SK-N-SH (cell line): ENCODE results near the gene SPINT2. TPM values are rescaled to one million over a fixed set of nuclear protein-coding genes. Genes with fewer than 3 reads are reported as not detected.
"Not testable (repeated sequence)": the region's sequence is repeated elsewhere in the genome, so short reads cannot be mapped to it uniquely, and the experiment has no call there.

ENCODE experiments used
- CTCF ChIA-PET: fragments of 300-600, 350-600 bp; formaldehyde crosslinking; extraction: SDS; loops from one replicate; lab custom pipeline; 2021; lab: Yijun Ruan, JAX
- POLR2A ChIA-PET: fragments of 350-600 bp; sonication (Branson Sonifier 250); formaldehyde crosslinking; extraction: SDS; loops from one replicate; lab custom pipeline; 2020; ENCODE audit warnings: antibody characterized with exemption, inconsistent platforms; lab: Yijun Ruan, JAX
- DNase-seq: peaks from one replicate; pipeline ENCODE4 v3.0.0; 2012
- H2AFZ ChIP-seq: fragments of 200-600 bp; sonication (generic); 2 replicates; pipeline ENCODE4 v1.8.1; 2016; ENCODE audit warnings: antibody characterized with exemption, mild to moderate bottlenecking, low read depth
- H3F3A ChIP-seq: fragments of 200-600 bp; sonication (generic); replicated peaks from 2 replicates; pipeline ENCODE3; 2016; ENCODE audit warnings: antibody characterized with exemption, mild to moderate bottlenecking; ENCODE audit not compliant: insufficient read depth
- H3K27ac ChIP-seq, 2 experiments: fragments of 200-500 bp in 1 of 2; fragments of 200-600 bp in 1 of 2; sonication (Bioruptor generic) in 1 of 2; sonication (generic), shearing (Covaris generic) in 1 of 2; 2 replicates each; pipeline versions ENCODE4 v1.5.1 to v1.6.1; 2014 to 2016; ENCODE audit warnings: low read depth in 2 of 2, inconsistent platforms in 1 of 2, low read length in 1 of 2, mild to moderate bottlenecking in 1 of 2, mixed read lengths in 1 of 2
- H3K27me3 ChIP-seq: fragments of 200-600 bp; sonication (generic), shearing (Covaris generic); 2 replicates; pipeline ENCODE4 v1.6.1; 2016; ENCODE audit warnings: mixed run types; ENCODE audit not compliant: insufficient read depth
- H3K36me3 ChIP-seq, 2 experiments: fragments of 200-500 bp in 1 of 2; fragments of 200-600 bp in 1 of 2; sonication (Bioruptor generic) in 1 of 2; sonication (generic) in 1 of 2; replicated peaks in 1 of 2; 2 replicates each; pipeline versions ENCODE3 to v1.5.1; 2014 to 2016; ENCODE audit warnings: low read length in 1 of 2, mild to moderate bottlenecking in 1 of 2; ENCODE audit not compliant: insufficient read depth in 2 of 2, control insufficient read depth in 1 of 2
- H3K4me1 ChIP-seq, 2 experiments: fragments of 200-500 bp in 1 of 2; fragments of 200-600 bp in 1 of 2; sonication (Bioruptor generic) in 1 of 2; sonication (generic), shearing (Covaris generic) in 1 of 2; 2 replicates each; pipeline versions ENCODE4 v1.5.1 to v1.6.1; 2014 to 2016; ENCODE audit warnings: low read depth in 1 of 2, low read length in 1 of 2, mixed run types in 1 of 2; ENCODE audit not compliant: insufficient read depth in 2 of 2, control insufficient read depth in 1 of 2
- H3K4me2 ChIP-seq: fragments of 200-600 bp; sonication (generic), shearing (Covaris generic); 2 replicates; pipeline ENCODE4 v1.6.1; 2017; ENCODE audit warnings: mixed run types
- H3K4me3 ChIP-seq, 2 experiments: fragments of 200-500 bp in 1 of 2; fragments of 200-600 bp in 1 of 2; sonication (Bioruptor generic) in 1 of 2; sonication (generic), shearing (Covaris generic) in 1 of 2; 2 replicates each; pipeline versions ENCODE4 v1.5.1 to v1.8.1; 2014 to 2016; ENCODE audit warnings: low read depth in 2 of 2, inconsistent platforms in 1 of 2, low read length in 1 of 2, mild to moderate bottlenecking in 1 of 2, mixed read lengths in 1 of 2, moderate library complexity in 1 of 2
- H3K79me2 ChIP-seq: fragments of 200-600 bp; sonication (generic); 2 replicates; pipeline ENCODE4 v1.8.1; 2017; ENCODE audit warnings: mild to moderate bottlenecking; ENCODE audit not compliant: insufficient read depth
- H3K9ac ChIP-seq: fragments of 200-600 bp; sonication (generic); 2 replicates; pipeline ENCODE4 v1.6.1; 2017; ENCODE audit warnings: mixed run types
- H3K9me2 ChIP-seq: fragments of 200-600 bp; sonication (generic); 2 replicates; pipeline ENCODE4 v1.6.1; 2017; ENCODE audit warnings: mixed run types
- H3K9me3 ChIP-seq: fragments of 200-600 bp; sonication (generic); 2 replicates; pipeline ENCODE4 v1.6.1; 2017; ENCODE audit warnings: mixed run types, mild to moderate bottlenecking, moderate library complexity
- H4K20me1 ChIP-seq: fragments of 200-600 bp; sonication (generic); 2 replicates; pipeline ENCODE4 v1.6.1; 2017; ENCODE audit warnings: mild to moderate bottlenecking, mixed run types; ENCODE audit not compliant: insufficient read depth
- FOSL2 ChIP-seq: IDR thresholded peaks from 2 replicates; pipeline ENCODE4 v1.4.0; 2012; ENCODE audit warnings: low read depth, mild to moderate bottlenecking, moderate library complexity, borderline replicate concordance
- MXI1 ChIP-seq: IDR thresholded peaks from 2 replicates; pipeline ENCODE4 v1.6.1; 2012; ENCODE audit warnings: mild to moderate bottlenecking, low read depth, low read length, improper control_type of control experiment
- POLR2AphosphoS5 ChIP-seq: IDR thresholded peaks from 2 replicates; pipeline ENCODE4 v1.6.1; 2012; ENCODE audit warnings: low read depth, low read length
- RAD21 ChIP-seq: IDR thresholded peaks from 2 replicates; pipeline ENCODE4 v1.6.1; 2012; ENCODE audit warnings: mild to moderate bottlenecking, low read length
- TEAD4 ChIP-seq: IDR thresholded peaks from 2 replicates; pipeline ENCODE4 v1.4.0; 2012; ENCODE audit warnings: mild to moderate bottlenecking, borderline replicate concordance; ENCODE audit not compliant: insufficient read depth
- WGBS: methylation state at CpG from one replicate; pipeline ENCODE4 v1.1.6; 2017; ENCODE audit warnings: low lambda C conversion rate; 5-methylcytosine and 5-hydroxymethylcytosine counted together
- polyA plus RNA-seq, 3 experiments: library from polyadenylated mRNA; depleted of rRNA; stranded (reverse); fragments of >200 nt; gene quantifications; 2 replicates each; pipeline ENCODE4 v1.2.3, GENCODE V29; 2012
- TF ChIP-seq, protein P1 (sequence below): fragments of 150-350 bp; IDR thresholded peaks from 2 replicates; pipeline ENCODE4 v1.6.1; 2016; ENCODE audit warnings: mild to moderate bottlenecking, low read depth, low read length
- TF ChIP-seq, protein P2 (sequence below): fragments of 200-600 bp; sonication (generic); IDR thresholded peaks from 2 replicates; pipeline ENCODE4 v1.6.1; 2017; ENCODE audit warnings: antibody characterized with exemption, mild to moderate bottlenecking, moderate library complexity

Gene SPINT2
- polyA plus RNA-seq, 1 of the 3 experiments (the other 2 are of a cell fraction): 1.0 TPM

DNA sequence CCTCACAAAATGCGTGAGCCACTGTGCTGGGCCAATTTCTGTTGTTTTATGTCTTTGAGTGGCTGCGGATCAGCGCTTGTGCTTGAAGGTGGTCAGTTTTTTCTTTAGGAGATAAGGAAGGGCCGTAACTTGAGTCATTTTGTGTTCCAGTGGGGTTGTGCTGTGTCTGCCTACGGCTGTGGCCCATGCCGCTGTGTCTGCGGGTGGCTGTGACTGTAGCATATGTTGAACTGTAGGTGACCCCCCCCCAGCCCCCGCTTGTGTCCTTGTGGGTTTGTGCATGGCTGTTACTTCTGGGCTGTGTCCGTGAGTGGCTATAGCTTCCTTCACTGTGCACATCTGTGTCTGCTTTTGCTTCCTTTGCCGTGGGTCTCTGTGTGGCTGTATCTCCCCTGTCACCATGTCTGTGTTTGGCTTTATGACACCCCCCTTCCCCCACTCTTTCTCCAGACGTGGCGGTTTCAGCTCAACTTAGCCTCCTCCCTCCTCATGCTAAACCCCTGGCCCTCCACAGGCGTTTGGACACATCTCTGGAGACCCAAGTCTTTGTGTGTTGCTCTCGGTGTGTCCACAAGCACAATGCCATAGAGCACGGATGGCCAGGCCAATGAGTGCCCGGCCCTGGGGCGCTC is 8.9 kb upstream of the SPINT2 start:
- TF ChIP-seq, protein P1, sequence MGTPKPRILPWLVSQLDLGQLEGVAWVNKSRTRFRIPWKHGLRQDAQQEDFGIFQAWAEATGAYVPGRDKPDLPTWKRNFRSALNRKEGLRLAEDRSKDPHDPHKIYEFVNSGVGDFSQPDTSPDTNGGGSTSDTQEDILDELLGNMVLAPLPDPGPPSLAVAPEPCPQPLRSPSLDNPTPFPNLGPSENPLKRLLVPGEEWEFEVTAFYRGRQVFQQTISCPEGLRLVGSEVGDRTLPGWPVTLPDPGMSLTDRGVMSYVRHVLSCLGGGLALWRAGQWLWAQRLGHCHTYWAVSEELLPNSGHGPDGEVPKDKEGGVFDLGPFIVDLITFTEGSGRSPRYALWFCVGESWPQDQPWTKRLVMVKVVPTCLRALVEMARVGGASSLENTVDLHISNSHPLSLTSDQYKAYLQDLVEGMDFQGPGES: no peak
- TF ChIP-seq RAD21: no peak
- TF ChIP-seq FOSL2: no peak
- TF ChIP-seq TEAD4: no peak
- TF ChIP-seq, protein P2, sequence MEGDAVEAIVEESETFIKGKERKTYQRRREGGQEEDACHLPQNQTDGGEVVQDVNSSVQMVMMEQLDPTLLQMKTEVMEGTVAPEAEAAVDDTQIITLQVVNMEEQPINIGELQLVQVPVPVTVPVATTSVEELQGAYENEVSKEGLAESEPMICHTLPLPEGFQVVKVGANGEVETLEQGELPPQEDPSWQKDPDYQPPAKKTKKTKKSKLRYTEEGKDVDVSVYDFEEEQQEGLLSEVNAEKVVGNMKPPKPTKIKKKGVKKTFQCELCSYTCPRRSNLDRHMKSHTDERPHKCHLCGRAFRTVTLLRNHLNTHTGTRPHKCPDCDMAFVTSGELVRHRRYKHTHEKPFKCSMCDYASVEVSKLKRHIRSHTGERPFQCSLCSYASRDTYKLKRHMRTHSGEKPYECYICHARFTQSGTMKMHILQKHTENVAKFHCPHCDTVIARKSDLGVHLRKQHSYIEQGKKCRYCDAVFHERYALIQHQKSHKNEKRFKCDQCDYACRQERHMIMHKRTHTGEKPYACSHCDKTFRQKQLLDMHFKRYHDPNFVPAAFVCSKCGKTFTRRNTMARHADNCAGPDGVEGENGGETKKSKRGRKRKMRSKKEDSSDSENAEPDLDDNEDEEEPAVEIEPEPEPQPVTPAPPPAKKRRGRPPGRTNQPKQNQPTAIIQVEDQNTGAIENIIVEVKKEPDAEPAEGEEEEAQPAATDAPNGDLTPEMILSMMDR: no peak
- TF ChIP-seq POLR2AphosphoS5: no peak
- no peak for TF ChIP-seq MXI1
- no peaks in the 10 kb centered on the region for H3K36me3 ChIP-seq
- H4K20me1 ChIP-seq: no peaks in the 10 kb centered on the region
- CTCF ChIA-PET: interaction anchor here (1.4 to 5.7 kb wide), 8 partner anchors 10 to 357 kb away, joined by 5 to 41 read pairs (median 6); partner anchors contain the start of gene CATSPERG
- H3K27me3 ChIP-seq: peaks cover 9% of the 10 kb centered on the region
- peak; percentile 50 for DNase-seq
- WGBS: 70% methylated on average over 13 of the region's 17 CpGs
- no peaks in the 10 kb centered on the region for H3K9me2 ChIP-seq
- peaks cover 0 to 16% of the 10 kb centered on the region in 2 experiments; a peak in 2 of 4 replicates for H3K4me1 ChIP-seq
- H3K4me2 ChIP-seq: no peak overlapping the region
- H3K27ac ChIP-seq: no peak overlapping the region; a peak in 1 of 4 replicates
- POLR2A ChIA-PET: interaction anchor here (1.1 kb wide), 1 partner anchor 10 kb away, joined by 3 read pairs; no protein-coding TSS in a partner anchor
- no peaks in the 10 kb centered on the region for H3K9me3 ChIP-seq
- H3K9ac ChIP-seq: no peak overlapping the region
- H3K4me3 ChIP-seq: peak overlapping the region in 1 of 2 experiments; percentile 23; a peak in 2 of 4 replicates
- no peak overlapping the region for H2AFZ ChIP-seq
- no peaks in the 10 kb centered on the region for H3K79me2 ChIP-seq
- no peaks in the 10 kb centered on the region for H3F3A ChIP-seq

DNA sequence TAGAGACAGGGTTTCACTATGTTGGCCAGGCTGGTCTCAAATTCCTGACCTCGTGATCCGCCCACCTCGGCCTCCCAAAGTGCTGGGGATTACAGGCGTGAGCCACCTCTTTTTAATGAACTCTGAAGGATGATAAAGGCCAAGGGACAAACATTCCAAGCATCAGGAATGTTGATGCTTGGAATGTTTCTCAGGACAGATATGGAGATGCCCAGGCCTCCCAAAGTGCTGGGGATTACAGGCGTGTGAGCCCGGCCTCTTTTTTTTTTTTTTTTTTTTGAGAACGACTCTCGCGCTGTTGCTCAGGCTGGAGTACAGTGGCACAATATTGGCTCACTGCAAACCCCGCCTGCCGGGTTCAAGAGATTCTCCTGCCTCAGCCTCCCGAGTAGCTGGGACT is 2.4 kb upstream of the SPINT2 start:
- WGBS: 88% methylated on average over 12 of the region's 12 CpGs
- CTCF ChIA-PET: not testable (repeated sequence)

More for the DNA sequence above, 2.4 kb upstream of the SPINT2 start:
- not testable (repeated sequence) for H4K20me1 ChIP-seq, H3K9me2 ChIP-seq, H3K4me3 ChIP-seq, H3K9ac ChIP-seq, H3K27ac ChIP-seq, H3K4me2 ChIP-seq, H3K9me3 ChIP-seq, H2AFZ ChIP-seq, H3F3A ChIP-seq, DNase-seq, H3K79me2 ChIP-seq, H3K4me1 ChIP-seq, H3K27me3 ChIP-seq, H3K36me3 ChIP-seq
- POLR2A ChIA-PET: interaction anchor here (0.7 kb wide), 1 partner anchor 66 kb away, joined by 7 read pairs; no protein-coding TSS in a partner anchor
